ENCODE data around the gene TRAPPC12.

DNA sequence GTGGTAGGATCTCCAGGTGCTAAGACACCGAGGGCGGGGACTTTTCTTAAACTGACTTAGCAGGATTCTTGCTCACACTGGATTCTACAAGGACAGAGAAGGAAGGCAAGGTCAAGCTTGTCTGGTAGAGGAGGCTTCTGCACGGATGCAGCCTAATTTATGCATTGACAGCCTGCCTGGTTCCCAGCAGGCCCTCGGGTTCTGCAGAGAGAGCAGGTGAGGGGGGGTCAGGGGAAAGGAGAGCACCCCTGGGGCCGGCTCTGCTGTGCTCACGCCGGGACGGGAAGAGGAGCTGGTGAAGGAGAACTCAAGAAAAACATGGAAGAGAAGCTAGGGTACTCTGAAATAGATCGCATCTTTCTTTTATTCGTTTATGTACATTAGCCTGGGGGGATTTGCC is 93.5 kb downstream of the TRAPPC12 start:
- TF ChIP-seq POLR2A (IDR thresholded peaks at IDR 0.05) (no peak), EP300 (IDR thresholded peaks at IDR 0.05) (no peak), POLR2AphosphoS5 (IDR thresholded peaks at IDR 0.05) (no peak)
- TF ChIP-seq, protein P1, sequence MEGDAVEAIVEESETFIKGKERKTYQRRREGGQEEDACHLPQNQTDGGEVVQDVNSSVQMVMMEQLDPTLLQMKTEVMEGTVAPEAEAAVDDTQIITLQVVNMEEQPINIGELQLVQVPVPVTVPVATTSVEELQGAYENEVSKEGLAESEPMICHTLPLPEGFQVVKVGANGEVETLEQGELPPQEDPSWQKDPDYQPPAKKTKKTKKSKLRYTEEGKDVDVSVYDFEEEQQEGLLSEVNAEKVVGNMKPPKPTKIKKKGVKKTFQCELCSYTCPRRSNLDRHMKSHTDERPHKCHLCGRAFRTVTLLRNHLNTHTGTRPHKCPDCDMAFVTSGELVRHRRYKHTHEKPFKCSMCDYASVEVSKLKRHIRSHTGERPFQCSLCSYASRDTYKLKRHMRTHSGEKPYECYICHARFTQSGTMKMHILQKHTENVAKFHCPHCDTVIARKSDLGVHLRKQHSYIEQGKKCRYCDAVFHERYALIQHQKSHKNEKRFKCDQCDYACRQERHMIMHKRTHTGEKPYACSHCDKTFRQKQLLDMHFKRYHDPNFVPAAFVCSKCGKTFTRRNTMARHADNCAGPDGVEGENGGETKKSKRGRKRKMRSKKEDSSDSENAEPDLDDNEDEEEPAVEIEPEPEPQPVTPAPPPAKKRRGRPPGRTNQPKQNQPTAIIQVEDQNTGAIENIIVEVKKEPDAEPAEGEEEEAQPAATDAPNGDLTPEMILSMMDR (IDR thresholded peaks at IDR 0.05): no peak
